Kidney glomerular epithelial cell (primary cell): ENCODE results near the gene FXYD1.
A peak's percentile ranks its signal among the peaks of the same experiment; 100 is the strongest.
"Not testable (repeated sequence)": the region's sequence is repeated elsewhere in the genome, so short reads cannot be mapped to it uniquely, and the experiment has no call there.

Experiments
- DNase-seq: peaks from one replicate; lab custom pipeline; 2025; lab: John Stamatoyannopoulos, UW

FXYD1 gene

DNA sequence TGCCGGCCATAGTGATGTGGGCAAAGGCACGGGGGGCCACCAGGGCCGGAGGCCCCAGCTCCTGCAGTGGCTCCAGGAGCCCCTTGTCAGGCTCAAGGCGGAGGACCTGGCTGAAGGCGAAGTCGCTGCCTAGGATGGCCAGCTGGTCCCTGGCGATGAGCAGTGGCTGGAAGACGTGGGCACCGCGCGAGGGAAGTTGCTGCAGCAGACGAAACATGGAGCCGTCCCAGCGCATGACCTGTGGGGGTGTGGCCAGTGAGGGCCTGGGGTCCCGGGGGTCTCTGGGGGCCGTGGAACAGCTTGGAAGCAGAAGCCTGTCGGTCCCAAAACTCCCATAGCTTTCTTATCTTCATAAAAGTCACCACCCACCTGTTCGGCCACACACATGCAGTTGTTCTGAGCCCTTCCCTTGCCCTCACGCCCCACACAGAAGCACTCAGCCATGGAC is 13.3 kb upstream of the FXYD1 start:
- no peak for DNase-seq

DNA sequence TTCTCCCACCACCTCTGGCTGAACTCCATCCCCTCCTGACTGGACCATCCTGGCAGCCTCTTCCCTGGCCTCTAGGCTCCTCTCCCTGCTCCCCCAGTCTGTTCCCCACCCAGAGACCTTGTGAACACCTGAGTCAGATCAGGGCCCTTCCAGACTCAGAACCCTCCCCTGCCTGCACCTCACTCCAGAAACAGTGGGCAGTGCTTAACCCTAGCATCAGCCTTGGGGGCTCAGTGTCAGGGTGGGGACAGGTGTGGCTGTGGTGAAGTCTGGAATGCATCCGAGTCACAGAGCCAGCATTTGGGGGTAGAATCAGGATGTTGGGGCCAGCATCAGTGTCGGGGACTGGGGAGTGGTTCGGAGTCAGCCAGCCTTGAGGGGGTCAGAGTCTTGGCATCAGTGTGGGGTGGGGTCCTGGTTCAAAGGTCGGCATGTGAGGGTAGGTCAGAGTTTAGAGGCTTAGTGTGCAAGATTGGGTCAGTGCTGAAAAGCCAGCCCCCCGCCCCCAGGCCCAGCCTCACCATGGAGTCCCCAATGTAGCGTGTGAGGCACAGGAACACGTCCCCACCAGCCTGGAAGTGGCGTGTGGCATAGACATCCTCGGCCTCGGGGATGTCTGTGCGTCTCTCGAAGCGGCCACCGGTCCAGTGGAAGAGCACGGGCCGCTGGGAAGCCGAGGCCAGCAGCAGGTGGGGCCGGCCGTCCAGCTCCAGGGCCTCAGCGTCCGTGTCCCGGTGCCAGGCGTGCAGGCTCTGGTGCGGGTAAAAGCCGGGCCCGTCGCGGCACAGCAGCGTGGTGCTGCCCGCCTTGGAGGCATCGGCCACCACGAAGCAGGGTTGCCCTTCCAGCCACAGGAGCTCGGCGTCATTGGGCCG is 12.6 kb upstream of the FXYD1 start:
- DNase-seq, result no peak

DNA sequence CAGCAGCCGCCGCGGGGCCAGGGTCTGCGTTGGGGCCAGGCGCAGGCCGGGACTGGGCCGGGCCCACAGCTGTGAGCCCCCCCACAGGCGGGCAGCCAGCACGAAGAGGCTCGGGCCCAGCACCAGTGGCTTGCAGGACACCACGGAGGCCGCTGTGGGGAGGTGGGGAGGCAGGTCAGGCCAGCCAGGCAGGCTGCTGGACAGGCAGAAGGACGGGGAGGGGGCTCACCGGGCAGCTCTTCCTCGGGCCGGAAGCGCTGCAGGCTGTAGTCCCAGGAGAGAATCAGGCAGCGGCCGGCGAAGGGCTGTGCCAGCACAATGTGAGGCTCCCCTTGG is 12.0 kb upstream of the FXYD1 start:
- no peak for DNase-seq

DNA sequence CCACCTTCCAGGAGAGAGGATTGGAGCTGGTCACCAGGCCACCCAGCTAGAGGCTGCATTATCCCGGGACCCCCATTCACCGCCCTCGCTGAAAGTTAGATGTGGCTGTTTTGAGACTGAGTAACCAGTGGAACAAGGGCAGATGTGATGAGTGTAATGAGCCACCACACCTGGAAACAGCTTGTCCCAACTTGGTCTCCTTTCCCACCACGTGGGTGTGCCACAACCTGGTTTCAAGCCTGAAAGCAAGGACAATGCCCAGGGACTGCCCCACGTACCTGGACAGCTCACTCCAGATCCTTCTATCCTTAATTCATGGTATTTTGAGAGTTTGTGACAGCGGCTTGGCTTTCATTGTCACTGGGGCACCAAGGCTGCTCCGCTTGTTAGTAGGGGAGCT is 10.8 kb upstream of the FXYD1 start:
- no peak for DNase-seq

DNA sequence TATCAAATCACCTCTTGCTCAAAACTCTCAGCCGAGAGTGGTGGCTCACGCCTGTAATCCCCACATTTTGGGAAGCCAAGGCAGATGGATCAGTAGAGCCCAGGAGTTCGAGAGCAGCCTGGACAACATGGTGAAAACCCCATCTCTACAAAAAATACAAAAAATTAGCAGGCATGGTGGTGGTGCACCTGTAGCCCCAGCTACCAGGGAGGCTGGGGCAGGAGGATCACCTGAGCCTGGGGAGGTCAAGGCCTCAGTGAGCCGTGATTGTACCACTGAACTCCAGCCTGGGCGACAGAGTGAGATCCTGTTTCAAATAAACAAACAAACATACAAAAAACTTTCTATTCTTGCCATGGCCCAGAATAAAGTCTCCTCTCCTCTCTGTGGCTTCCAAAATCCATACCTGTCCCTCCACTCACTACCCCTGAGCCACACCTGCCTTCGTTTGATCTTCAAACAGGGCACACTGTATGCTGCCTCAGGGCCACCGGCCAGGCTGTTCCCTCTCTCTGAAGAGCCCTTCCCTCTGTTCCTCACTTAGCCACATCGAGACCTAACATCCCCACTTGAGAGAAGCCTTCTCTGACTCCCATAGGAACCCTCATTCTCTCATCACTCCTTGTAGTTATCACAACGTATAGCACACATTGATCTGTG is 10.1 kb upstream of the FXYD1 start:
- no peak for DNase-seq

DNA sequence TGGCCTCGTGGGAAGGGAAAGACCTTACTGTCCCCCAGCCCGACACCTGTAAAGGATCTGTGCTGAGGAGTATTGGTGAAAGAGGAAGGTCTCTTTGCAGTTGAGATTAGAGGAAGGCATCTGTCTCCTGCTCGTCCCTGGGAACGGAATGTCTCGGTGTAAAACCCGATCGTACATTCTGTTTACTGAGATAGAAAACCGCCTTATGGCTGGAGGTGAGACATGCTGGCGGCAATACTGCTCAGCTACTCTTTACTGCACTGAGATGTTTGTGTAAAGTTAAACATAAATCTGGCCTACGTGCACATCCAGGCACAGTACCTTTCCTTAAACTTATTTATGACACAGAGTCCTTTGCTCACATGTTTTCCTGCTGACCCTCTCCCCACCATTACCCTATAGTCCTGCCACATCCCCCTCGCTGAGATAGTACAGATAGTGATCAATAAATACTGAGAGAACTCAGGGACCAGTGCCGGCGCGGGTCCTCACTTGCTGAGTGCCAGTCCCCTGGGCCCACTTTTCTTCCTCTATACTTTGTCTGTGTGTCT is 8.8 kb upstream of the FXYD1 start:
- DNase-seq, result not testable (repeated sequence)

DNA sequence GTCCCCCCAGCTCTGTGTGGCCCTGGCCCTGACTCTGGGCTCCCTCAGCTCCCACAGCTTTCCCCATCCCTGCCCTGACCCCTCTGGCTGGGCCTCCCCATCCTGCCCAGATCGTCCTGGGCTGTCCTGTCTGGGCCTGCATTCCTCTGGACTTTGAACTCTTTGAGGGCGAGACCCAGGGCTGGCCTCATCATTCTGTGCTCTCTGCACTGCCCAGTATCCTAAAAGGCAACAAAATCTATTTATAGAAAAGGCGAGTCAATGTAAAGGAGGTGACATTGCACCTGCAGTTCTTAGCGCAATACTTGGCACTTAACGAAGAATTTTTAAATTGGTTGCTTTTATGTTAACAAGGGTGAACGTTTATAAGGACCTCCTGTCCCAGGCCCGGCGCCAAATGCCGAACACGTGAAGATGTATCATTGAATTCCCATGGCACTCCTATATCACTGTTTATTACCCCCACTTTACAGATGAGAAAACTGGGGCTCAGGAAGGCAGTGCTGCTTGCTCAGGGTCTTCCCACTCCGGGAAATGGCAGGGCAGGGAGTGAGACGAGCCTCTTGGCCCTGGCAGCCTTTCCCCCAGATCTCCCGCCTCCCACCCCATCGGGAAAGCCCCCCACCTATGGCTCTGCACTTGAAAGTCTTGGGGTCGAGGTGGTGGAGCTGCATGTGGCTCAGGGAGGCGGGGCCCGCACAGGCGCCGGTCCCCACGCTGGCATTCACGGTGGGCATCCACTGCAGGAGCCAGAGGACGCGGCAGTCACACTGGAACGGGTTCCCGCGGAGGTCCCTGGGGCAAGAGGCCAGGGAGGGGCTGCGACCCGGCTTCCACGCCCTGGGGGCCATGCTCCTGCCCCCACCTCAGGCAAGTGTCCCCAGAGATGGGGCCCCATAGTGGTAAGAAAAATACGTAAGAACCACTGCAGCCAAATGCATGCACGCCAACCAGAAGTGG is 7.6 kb upstream of the FXYD1 start:
- DNase-seq, result no peak

DNA sequence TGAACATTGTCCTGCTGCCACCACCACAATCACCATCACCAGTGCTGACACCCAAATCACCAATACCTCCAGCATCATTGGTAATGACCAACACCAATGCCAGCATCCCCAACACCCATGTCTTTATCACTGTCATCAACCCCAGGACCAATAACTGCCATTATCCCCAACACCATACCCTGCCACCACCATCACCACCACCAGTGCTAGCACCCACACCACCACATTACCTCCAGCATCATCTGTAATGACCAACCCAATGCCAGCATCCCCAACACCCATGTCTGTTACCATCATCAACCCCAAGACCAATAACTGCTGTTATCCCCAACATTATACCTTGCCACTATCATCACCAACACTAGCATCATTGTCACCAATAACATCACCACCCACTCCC is 6.4 kb upstream of the FXYD1 start:
- DNase-seq, result no peak

DNA sequence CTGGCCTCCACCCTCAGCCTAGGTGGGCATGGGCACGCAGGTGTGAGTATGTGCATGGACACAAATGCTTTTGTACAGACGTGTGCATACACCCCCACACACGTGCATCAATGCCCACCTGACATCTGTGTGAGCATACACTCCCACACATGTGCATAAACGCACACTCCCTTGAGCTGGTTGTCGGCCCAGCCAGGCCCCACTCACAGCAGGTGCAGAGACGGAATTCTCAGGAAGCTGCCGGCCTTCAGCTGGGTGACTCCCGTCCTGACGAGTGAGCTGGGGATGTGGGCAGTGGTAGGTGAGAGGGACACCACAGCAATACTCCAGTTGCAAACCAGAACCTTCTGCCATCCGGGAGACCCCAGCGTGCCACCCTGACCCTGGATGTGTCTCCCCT is 4.8 kb upstream of the FXYD1 start:
- DNase-seq, result no peak

DNA sequence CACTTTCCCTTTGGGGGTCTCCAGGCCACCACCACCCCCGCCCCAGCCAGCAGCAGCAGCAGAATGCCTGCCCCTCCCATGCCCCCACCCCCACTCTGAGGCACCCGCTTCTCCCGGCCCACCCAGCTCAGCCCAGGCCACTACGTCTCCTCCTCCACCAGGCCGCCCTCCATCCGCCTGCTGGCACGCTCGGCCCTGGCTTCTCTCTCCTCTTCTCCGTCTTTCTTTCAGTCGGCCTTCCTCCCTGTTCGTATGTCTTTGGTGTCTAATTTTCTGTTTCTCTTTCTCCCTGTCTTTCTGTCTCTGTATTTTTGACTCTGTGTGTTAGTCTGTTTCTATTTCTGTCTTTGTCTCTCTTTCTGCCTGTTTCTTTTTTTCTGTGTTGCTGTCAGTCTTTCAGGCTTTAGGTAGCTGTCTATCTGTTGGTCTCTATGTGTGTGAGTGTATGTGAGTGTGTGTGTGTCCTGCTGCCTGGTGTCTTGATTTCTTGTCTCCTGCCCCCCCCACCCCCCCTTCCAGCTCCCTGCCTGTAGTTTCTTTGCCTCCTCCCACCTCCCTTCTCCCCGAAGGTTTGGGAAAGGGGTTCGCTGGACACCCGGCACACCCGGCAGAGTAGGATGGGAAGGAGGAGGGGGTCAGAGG is 3.9 kb upstream of the FXYD1 start, which contains the start of gene LGI4:
TSS of gene LGI4 (minus strand) at position 459 of the 642 bp plus-strand sequence. CDS start at position 80, 379 bp downstream.
- DNase-seq, result no peak

DNA sequence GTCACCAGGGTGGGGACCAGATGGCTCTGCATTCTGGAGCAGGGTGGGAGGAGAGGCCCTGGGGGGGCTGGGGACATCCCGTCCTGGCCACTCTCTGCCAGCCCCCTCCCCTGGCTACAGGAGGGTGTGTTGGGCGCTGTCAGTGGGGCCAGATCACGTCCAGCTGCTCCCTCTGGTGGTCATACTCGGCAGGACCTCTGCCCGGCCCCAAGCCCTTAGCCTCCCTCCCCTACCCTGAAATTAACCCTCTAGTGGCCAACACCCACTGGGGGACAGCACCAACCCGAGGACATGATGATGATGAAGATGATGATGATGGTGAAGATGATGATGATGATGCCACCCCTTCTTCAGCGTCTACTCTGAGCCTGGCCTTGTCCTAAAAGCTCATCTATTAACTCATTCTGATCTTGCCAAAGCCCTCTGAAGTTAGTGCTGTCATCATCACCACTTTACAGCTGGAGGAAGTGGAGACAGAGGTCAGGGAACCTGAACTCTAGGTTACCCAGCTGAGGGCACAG is 3.2 kb upstream of the FXYD1 start:
- DNase-seq, result peak; percentile 19

DNA sequence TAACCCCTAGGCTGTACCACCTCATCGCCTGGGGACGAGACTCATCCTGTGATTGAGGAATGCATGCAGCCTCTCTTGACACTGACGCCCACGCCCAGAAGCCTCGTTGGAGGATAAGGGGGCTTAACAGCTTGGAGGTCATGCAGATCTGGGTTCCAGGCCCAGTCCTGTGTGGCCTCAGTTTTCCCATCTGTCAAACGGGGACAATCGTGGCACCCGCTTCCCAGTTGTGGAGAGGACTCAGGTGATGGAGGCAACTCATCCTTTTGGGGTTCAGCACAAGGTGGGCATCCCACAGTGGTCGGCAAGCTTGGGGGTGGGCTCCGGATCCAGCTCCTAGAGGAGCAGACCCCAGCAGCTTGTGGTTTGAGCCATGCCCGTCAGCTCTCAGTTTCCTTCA is 2.4 kb upstream of the FXYD1 start:
- DNase-seq, result no peak

DNA sequence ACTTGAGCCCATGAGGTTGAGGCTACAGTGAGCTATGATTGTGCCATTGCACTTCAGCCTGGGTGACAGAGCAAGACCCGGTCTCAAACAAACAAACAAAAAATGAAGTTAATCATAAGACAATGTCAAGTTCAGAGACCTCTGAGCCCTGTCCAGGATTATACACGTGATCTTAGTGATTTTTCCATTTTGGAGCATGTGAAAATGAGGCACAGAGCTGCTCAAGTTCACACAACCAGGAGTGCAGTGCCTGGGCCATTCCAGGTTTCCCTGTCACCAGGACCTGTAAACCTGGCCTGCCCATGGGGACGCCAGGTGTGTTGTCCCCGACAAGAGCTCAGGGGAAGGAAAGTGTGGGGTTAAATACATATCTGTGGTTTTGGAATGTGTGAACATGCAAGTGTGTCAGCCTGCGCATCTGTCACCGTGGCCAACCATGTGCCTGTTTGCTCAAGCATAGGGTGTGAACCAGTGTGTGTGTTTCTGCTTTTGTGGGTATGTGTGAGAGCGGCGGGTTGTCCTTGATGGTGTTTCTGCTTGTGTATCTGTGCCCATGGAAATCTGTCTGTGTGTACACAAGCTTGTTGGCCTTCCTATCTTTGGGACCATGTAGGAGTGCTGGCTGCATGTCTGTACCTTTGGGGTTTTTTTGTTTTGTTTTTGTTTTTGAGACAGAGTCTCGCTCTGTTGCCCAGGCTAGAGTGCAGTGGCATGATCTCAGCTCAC is 1.5 kb upstream of the FXYD1 start:
- no peak for DNase-seq

DNA sequence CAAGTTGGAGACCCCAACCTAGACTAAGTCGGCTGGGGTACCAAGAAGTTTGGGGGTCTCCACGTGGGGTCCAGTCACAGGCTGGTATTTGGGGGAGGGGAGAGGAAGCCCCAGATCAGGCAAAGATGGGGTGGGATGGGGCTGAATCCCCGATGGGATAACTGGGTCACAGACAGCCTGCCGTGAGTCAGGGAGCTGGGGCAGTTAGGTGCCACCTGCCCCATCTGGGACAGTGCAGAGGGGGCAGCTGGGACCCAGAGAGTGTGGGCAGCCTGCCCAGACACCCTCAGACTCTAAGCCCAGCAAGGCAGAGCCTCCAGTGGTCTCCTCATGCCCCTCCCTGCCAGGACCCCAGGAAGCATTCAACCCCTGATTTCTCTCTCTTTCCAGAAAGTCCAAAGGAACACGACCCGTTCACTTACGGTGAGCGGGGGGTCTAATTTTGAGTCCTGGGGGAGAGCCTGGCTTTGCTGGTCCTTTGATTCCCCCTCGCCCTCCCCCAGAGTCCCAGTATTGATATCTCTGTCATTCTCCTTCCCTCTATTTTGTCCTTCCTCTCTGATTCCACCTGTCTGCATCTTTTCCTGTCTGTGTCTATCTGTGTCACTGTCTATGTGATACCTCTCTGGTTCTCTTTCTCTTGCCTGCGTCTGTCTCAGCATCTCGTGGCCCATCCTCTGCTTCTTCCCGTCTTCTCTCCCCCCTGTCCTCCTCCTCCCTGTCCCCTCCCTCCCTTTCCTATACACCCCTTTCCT is 1.8 kb downstream of the FXYD1 start:
- no peak for DNase-seq

DNA sequence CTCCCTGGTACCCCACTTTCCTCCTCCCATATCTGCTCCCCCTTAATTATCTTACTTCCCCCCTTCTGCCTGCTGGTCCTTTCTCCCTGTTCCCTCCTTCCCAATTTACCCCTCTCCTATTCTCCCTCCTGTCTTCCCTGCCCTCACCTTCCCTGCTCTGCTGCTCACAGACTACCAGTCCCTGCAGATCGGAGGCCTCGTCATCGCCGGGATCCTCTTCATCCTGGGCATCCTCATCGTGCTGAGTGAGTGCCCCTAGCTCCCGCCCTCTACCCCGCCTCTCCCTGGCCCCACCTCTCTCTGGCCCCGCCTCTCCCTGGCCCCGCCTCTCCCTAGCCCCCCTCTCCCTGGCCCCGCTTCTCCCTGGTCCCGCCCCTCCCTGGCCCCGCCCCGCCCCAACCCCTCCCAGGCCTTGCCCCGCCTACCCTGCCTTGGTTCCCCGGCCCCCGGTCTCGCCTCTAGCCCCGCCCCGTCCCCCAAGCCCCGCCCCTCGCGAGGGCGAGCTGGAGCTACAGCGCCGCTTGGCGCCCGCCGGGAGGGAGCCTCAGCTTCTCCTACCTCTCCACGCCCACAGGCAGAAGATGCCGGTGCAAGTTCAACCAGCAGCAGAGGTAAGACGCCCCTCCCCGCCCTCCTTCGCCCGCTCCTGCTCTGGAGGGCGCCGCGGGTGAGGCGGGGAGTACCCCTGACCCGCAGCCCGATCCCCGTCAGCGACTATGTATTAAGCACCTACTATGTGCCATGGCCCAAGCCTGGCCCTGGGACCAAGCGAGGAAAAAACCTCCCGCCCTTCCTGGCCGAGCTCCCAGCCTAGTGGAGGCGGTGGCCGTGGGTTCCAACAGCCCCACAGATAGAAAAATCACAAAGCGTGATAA is 2.6 kb downstream of the FXYD1 start:
- DNase-seq, result peak; percentile 87

DNA sequence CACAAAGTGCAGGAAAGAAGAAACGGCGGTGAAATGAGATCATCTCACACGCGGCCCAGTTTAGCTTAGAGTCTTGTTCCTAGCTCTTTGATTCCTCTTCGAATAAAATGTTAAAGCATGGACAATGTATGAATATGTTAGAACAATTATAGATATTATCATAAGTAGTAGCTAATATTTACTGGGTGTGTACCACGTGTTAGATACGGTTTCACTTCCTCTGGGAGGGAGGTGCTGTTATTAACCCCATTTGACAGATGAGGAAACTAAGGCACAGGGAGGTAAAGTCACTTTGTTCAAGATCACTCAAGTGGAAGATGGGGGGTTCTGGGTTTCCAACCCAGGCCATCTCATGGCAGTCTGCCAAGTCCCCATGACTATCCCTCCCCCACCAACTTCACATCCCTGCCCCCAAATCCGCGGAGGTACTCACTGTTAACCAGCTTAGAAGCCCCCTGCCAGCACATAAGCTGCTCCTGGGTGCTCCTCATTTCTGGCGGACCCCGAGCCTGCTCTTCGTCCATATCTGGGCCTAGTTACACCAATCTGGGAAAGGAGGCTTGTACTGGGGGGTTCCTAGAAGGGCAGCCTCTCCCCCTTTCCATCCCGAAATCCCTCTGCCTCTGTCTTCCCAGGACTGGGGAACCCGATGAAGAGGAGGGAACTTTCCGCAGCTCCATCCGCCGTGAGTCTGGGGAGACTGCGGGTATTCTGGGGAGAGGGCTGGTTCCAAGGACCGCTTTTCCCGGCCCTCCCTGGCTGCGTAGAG is 3.4 kb downstream of the FXYD1 start:
- no peak for DNase-seq

DNA sequence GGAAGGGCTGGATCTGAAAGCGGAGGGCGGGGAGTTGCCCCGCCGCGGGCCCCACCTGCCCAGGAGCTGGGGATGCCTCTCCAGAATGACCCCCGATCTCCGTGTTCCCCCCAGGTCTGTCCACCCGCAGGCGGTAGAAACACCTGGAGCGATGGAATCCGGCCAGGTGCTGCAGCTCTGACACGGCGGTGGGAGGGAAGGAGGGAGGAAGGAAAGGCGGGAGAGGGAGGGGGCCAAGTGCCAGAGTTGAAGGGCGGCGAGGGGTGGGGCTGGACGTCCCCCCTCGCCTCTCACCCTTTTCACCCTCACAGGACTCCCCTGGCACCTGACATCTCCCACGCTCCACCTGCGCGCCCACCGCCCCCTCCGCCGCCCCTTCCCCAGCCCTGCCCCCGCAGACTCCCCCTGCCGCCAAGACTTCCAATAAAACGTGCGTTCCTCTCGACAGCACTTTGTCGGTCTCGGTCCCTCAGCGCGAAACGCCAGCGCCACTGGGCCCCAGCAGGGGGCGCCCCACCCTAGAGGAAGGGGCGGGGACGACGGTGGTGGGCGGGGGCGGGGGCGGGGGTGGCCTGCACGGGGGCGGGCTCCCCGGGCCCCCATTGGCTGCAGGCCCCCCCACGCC is 4.1 kb downstream of the FXYD1 start:
- peak; percentile 25 for DNase-seq
